Liver (tissue), 9 donors: ENCODE results near the gene OR1F1. TPM values are rescaled to one million over a fixed set of nuclear protein-coding genes. Genes with fewer than 3 reads are reported as not detected.

Source experiments
- DNase-seq: peaks from one replicate; pipeline ENCODE4 v3.0.0-alpha.2; 2017; ENCODE audit warnings: low spot score
- H3K27ac ChIP-seq, 2 donors: one replicate each; pipeline ENCODE4 v1.7.0; 2013; ENCODE audit warnings: inconsistent platforms in 2 of 2, low read length in 2 of 2, control low read depth in 1 of 2, low read depth in 1 of 2, mild to moderate bottlenecking in 1 of 2
- H3K27me3 ChIP-seq, 4 donors: one replicate each; pipeline versions ENCODE4 v1.6.1 to v1.7.0; 2013; ENCODE audit warnings: low read length in 3 of 4, inconsistent platforms in 1 of 4, mild to moderate bottlenecking in 1 of 4, moderate library complexity in 1 of 4; ENCODE audit not compliant: control insufficient read depth in 4 of 4, insufficient read depth in 4 of 4
- H3K36me3 ChIP-seq, 4 donors: one replicate each; pipeline versions ENCODE4 v1.6.1 to v1.7.0; 2013; ENCODE audit warnings: low read length in 3 of 4, mild to moderate bottlenecking in 3 of 4, low read depth in 1 of 4, moderate library complexity in 1 of 4; ENCODE audit not compliant: control insufficient read depth in 4 of 4, insufficient read depth in 3 of 4
- H3K4me1 ChIP-seq, 4 donors: one replicate each; pipeline versions ENCODE4 v1.6.1 to v1.7.0; 2013; ENCODE audit warnings: low read length in 3 of 4, mild to moderate bottlenecking in 3 of 4, moderate library complexity in 1 of 4; ENCODE audit not compliant: control insufficient read depth in 4 of 4, insufficient read depth in 4 of 4
- H3K4me3 ChIP-seq, 3 donors: one replicate each; pipeline versions ENCODE4 v1.6.1 to v1.7.0; 2013; ENCODE audit warnings: low read length in 3 of 3, control low read depth in 1 of 3, low read depth in 1 of 3, mild to moderate bottlenecking in 1 of 3
- H3K9ac ChIP-seq, 2 donors: one replicate each; pipeline ENCODE4 v1.7.0; 2013; ENCODE audit warnings: low read length in 2 of 2, mild to moderate bottlenecking in 2 of 2, moderate library complexity in 2 of 2, control low read depth in 1 of 2, low read depth in 1 of 2
- H3K9me3 ChIP-seq, 4 donors: one replicate each; pipeline versions ENCODE4 v1.6.1 to v1.7.0; 2013; ENCODE audit warnings: low read length in 3 of 4; ENCODE audit not compliant: control insufficient read depth in 4 of 4
- EGR1 ChIP-seq, 2 donors: IDR thresholded peaks; 2 replicates each; pipeline ENCODE4 v1.6.1; 2016 to 2018; ENCODE audit warnings: antibody characterized with exemption in 2 of 2, low read depth in 2 of 2
- GABPA ChIP-seq, 2 donors: IDR thresholded peaks in 1 of 2; conservative IDR thresholded peaks in 1 of 2; 2 replicates each; pipeline ENCODE4 v1.6.1; 2016; ENCODE audit warnings: antibody characterized with exemption in 2 of 2, mild to moderate bottlenecking in 1 of 2, moderate library complexity in 1 of 2
- HNF4A ChIP-seq, 2 donors: conservative IDR thresholded peaks; 2 replicates each; pipeline ENCODE4 v1.6.1; 2016; ENCODE audit warnings: antibody characterized with exemption in 2 of 2, mild to moderate bottlenecking in 2 of 2
- JUND ChIP-seq, 2 donors: IDR thresholded peaks; 2 replicates each; pipeline ENCODE4 v1.6.1; 2016; ENCODE audit warnings: antibody characterized with exemption in 2 of 2
- MAX ChIP-seq: IDR thresholded peaks from 2 replicates; pipeline ENCODE4 v1.6.1; 2016; ENCODE audit warnings: antibody characterized with exemption
- NR2F2 ChIP-seq: IDR thresholded peaks from 2 replicates; pipeline ENCODE4 v1.6.1; 2016; ENCODE audit warnings: antibody characterized with exemption
- RAD21 ChIP-seq, 2 donors: IDR thresholded peaks; 2 replicates each; pipeline ENCODE4 v1.6.1; 2016; ENCODE audit warnings: antibody characterized with exemption in 2 of 2, mild to moderate bottlenecking in 2 of 2
- REST ChIP-seq: IDR thresholded peaks from 2 replicates; pipeline ENCODE4 v1.6.1; 2016; ENCODE audit warnings: antibody characterized with exemption, mild to moderate bottlenecking
- RXRA ChIP-seq, 2 donors: IDR thresholded peaks; 2 replicates each; pipeline ENCODE4 v1.6.1; 2017 to 2018; ENCODE audit warnings: antibody characterized with exemption in 2 of 2, mild to moderate bottlenecking in 1 of 2
- SP1 ChIP-seq: IDR thresholded peaks from 2 replicates; pipeline ENCODE4 v1.6.1; 2018; ENCODE audit warnings: antibody characterized with exemption, mild to moderate bottlenecking
- TAF1 ChIP-seq: conservative IDR thresholded peaks from 2 replicates; pipeline ENCODE4 v1.6.1; 2016; ENCODE audit warnings: antibody characterized with exemption, mild to moderate bottlenecking
- YY1 ChIP-seq: IDR thresholded peaks from 2 replicates; pipeline ENCODE4 v1.6.1; 2016; ENCODE audit warnings: antibody characterized with exemption, mild to moderate bottlenecking
- ZBTB33 ChIP-seq: IDR thresholded peaks from 2 replicates; pipeline ENCODE4 v1.6.1; 2016; ENCODE audit warnings: antibody characterized with exemption
- WGBS: extraction: QIAGEN DNeasy Blood & Tissue Kit; methylation state at CpG from one replicate; pipeline ENCODE4 v1.1.7; 2013; 5-methylcytosine and 5-hydroxymethylcytosine counted together
- polyA plus RNA-seq, 2 donors: library from polyadenylated mRNA; stranded (reverse) in 1 of 2; unstranded in 1 of 2; fragments of 200-250 nt in 1 of 2; fragments of >200 nt in 1 of 2; fragmentation: Nextera tagmentation in 1 of 2; extraction: Ambion mirVana in 1 of 2; gene quantifications; one replicate each; pipeline versions ENCODE4 v1.2.1 to v1.2.3, GENCODE V29; 2013 to 2015
- total RNA-seq, 2 donors: library from RNA; depleted of rRNA; stranded (reverse); fragments of >200 nt; gene quantifications; one replicate each; pipeline ENCODE4 v1.2.3, GENCODE V29; 2014
- donor health status: healthy.
- donor health status: healthy.
- donor health status: healthy.
- donor health status: healthy.
- donor health status: healthy.

OR1F1 gene
- total and polyA plus RNA-seq, 4 donors: not detected

GRCh38 chr16:3234857-3235561 lies 47.0 kb downstream of the OR1F1 start, which contains the start of gene ZNF200:
Gene ZNF200, minus strand, starts transcription at chr16:3235158. Its CDS starts 1,403 bp downstream, at chr16:3233755.
- peaks cover 5 to 31% (median 28%) of the 10 kb centered on the region in 4 donors for H3K36me3 ChIP-seq
- WGBS: under 1% methylated on average over 59 of the region's 59 CpGs
- DNase-seq: peak; percentile 93
- H3K27ac ChIP-seq: peak within 1 kb of the TSS; percentile 84 to 99
- peak within 1 kb of the TSS; percentile 66 to 99 for H3K9ac ChIP-seq
- peaks cover 4 to 22% (median 11%) of the 10 kb centered on the region in 4 donors for H3K9me3 ChIP-seq
- TF ChIP-seq GABPA (IDR thresholded peaks at IDR 0.05 in 1 of 2, conservative IDR thresholded peaks at IDR 0.05 in 1 of 2) (peak; percentile 86 to 97), RXRA (IDR thresholded peaks at IDR 0.05) (peak; percentile 26 to 27), JUND (IDR thresholded peaks at IDR 0.05) (no peak), YY1 (peak; percentile 54), SP1 (peak; percentile 31), HNF4A (conservative IDR thresholded peaks at IDR 0.05) (peak in 1 of 2 donors; percentile 14), NR2F2 (peak; percentile 40), ZBTB33 (peak; percentile 36), RAD21 (IDR thresholded peaks at IDR 0.05) (peak; percentile 40 to 58), TAF1 (peak; percentile 67), MAX (peak; percentile 62), EGR1 (IDR thresholded peaks at IDR 0.05; ENCODE audit: low read depth in 2 of 2) (no peak), REST (no peak)
- H3K4me1 ChIP-seq: peaks cover 2 to 11% (median 8%) of the 10 kb centered on the region in 4 donors
- peak within 1 kb of the TSS; percentile 81 to 99 (median 82) for H3K4me3 ChIP-seq
- H3K27me3 ChIP-seq: no peaks in the 10 kb centered on the region

DNA sequence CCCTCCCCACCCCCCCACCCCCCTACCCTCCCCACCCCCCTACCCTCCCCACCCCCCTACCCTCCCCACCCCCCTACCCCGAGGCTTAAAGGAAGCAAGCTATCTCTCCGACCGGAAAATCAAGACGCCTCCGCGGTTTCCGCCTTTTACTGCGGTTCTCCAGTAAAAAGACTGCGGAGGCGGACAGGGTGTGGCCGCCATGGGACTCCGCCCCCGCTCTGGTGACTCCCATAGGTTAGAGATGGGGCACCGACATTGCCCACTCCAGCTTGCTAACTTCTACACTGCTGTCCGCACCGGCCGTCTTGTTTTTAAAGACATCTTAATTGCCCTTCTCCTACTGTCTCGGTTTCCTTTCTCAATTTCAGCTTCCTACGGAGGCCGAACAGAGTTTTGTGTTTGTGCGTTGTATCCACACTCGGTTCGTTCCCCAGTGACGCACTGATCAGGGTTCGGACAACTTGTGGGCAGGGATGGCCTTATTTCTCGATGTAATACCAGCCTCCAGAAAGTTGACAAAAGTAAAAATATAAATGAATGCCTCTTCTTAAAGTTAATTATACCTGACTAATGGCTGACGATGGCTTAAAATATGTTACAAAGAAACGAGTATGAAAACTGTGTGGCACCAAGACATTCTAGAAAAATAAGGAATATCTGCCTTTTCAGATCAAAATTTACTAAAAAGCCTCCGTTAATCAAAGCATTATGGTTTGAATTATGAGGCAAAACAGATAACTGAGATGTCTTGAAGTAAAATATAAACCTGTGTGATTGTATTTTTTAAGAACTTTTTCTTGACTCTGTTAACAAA lies 48.1 kb downstream of the OR1F1 start:
- TF ChIP-seq YY1 (no peak), REST (no peak)
- H3K27ac ChIP-seq: no peak overlapping the region
- WGBS: 80% methylated on average over 29 of the region's 29 CpGs

More for the DNA sequence above, 48.1 kb downstream of the OR1F1 start:
- no peak overlapping the region for H3K4me3 ChIP-seq
- H3K4me1 ChIP-seq: peaks cover 2 to 11% (median 8%) of the 10 kb centered on the region in 4 donors
- H3K9me3 ChIP-seq: peaks cover 4 to 14% (median 7%) of the 10 kb centered on the region in 4 donors
- DNase-seq: no peak
- no peak overlapping the region for H3K9ac ChIP-seq
- H3K27me3 ChIP-seq: no peaks in the 10 kb centered on the region
- H3K36me3 ChIP-seq: peaks cover 5 to 20% (median 18%) of the 10 kb centered on the region in 4 donors
